GM18873 (cell line): ENCODE measurements around the gene ARHGEF3.

ENCODE experiments used
- ATAC-seq: cut with Tn5 transposase; IDR thresholded peaks from one replicate; pipeline ENCODE4 v1.9.1; 2021; ENCODE audit warnings: mild to moderate bottlenecking, moderate library complexity, moderate number of reproducible peaks; ENCODE audit not compliant: unreplicated experiment, low FRiP score

The ARHGEF3 gene

GRCh38 chr3:56823984-56824703, 22.4 kb upstream of the ARHGEF3 start:
- ATAC-seq = no peak

- ATAC-seq = no peak
These were observed 21.7 kb upstream of the ARHGEF3 start for GRCh38 chr3:56823421-56823926.

DNA sequence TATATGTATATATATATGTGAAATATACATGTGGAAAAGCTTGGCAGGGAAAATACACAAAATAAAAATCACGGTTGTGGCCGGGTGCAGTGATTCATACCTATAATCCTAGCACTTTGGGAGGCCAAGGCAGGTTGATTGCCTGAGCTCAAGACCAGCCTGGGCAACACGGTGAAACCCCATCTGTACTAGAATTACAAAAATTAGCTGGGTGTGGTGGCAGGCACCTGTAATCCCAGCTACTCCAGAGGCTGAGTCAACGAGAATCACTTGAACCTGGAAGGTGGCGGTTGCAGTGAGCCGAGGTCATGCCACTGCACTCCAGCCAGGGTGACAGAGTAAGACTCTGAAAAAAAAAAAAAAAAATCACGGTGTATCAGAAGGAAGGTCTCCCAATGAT, 20.8 kb upstream of the ARHGEF3 start:
- ATAC-seq = no peak

DNA sequence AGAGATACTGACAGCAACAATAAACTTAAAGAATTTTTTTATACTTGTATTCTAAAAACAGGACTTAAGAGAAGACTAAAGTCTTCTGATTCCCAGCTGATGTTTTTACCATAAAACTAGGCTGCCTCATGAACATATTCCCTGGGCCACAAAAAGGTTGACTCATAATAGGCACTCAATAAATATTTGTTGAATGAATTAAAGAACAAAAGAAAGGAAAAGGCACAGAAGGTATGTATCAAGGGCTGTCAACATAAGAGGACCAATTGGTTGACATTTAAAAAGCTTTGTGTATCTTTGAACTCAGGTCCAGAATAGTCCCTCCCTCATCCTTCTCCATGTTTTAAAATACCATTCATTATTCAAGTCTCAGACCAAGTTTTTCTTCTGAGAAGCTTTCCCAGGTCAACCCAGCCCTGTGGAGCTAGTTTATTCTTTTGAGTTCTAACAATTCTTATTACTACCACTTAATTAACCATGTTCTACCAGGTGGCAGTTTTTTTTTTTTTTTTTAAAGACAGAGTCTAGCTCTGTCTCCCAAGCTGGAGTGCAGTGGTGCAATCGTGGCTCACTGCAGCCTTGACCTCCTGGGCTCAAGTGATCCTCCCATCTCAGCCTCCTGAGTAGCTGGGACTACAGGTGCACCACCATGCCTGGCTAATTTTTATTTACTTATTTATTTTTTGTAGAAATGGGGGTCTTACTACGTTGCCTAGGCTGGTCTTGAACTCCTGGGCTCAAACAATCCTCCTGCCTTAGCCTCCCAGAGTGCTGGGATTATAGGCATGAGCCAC, 17.5 kb upstream of the ARHGEF3 start:
- no peak for ATAC-seq

DNA sequence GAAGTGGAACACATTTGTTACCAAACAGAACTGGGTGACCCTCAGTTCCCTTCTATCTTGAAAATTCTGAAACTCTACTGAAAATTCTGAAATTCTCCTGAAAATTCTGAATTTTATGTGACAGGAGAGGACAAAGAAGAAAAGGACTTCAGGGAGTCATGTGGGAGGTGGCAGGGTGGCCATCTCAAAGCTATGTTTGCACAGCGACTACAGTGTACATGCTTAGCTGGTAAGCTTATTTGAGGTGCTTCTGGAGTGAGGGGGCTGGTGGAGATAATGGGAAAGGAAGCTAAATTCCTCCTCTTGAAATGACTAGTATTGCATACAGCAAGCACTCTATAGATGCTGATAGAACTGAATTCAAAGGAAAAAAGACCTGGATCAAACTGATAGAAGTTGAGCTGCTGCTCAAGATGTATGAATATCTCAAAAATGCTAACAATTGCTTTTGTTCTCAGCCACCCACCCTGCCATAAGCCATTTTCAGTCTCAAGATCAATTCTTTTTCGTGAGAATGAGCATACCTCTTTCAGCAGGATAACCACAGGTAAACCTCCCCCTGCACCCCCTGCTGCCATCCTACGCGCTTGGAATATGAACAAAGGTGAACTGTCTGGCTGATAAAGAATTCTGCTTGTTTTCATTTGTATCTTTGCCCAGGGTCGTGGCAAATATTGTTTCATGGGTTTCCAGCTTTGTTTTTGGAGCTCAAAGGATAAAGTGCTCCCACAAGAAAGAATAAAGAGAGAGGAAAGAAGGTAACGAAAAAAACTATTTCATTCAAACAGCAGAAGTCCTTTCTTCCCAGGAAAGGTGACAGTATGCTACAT, 16.6 kb upstream of the ARHGEF3 start:
- ATAC-seq = no peak

DNA sequence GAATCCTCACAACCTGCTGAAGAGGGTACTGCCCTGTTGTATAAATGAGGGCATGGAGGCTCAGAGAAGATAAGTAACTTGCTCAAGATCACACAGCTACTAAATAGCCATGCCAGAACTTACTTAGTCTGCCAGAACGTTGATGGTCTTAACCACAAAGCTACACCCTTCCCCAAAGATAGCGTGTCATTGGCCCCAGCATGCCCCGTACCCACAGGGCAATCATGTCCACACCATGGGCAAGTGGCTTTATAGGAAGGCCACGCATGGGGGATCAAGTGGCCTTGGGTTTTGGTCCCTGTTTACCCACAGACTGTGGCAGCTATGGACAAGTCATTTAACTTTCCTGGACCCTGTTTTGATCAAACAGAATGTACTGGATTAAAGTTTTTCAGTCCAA, 15.9 kb upstream of the ARHGEF3 start:
- no peak for ATAC-seq

- no peak for ATAC-seq
These were observed 14.3 kb upstream of the ARHGEF3 start for GRCh38 chr3:56816061-56816460.

DNA sequence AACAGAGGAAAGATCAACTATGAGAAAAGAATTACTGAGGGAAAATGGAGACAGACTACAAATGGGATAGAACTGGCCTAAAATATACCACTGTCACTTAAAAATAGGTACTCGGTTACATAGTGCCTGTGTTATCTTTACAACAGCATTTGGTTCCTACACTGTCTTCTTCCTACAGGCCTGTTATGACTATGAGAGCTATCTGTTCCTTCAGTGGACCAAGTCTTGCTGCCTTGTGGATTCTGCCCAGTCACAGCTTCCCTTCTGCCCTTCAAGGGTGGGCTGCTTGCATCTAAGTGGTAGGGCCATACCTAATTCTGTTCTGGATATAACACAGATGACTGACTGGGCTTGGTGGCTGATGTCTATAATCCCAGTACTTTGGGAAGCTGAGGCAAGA, 13.8 kb upstream of the ARHGEF3 start:
- ATAC-seq = no peak

GRCh38 chr3:56813653-56813960, 11.9 kb upstream of the ARHGEF3 start:
- no peak for ATAC-seq

GRCh38 chr3:56812754-56813652, 11.3 kb upstream of the ARHGEF3 start:
- no peak for ATAC-seq

DNA sequence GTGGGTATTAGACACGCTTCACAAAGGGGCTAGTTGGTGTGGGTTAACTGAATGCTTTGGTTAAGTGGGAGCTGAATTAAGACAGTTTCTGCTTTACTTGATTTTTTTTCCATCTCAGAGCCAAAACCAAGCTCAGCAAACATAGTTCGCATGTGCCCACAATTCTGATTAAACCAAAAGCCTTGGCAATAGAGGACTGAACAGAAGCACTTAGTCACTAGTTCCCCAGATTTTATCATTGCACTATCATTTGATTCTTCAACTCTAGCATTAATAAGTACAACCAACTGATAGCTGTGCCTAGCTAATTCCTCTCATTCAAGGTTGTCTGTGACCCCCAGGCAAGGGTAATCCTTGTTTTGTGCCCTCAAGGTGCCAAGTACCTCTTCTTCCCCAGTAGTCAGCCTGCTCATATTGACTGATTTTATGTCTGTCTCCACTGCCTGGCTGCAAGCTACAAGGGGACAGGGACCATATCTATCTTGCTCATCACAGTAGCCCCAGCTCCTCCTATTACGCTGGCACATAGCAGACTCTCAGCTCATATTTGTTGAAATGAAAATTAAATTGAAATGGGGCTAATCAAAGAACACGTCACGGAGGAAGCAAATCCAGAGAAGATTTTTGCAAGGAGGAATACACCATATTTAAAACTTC, 9.9 kb upstream of the ARHGEF3 start:
- no peak for ATAC-seq

DNA sequence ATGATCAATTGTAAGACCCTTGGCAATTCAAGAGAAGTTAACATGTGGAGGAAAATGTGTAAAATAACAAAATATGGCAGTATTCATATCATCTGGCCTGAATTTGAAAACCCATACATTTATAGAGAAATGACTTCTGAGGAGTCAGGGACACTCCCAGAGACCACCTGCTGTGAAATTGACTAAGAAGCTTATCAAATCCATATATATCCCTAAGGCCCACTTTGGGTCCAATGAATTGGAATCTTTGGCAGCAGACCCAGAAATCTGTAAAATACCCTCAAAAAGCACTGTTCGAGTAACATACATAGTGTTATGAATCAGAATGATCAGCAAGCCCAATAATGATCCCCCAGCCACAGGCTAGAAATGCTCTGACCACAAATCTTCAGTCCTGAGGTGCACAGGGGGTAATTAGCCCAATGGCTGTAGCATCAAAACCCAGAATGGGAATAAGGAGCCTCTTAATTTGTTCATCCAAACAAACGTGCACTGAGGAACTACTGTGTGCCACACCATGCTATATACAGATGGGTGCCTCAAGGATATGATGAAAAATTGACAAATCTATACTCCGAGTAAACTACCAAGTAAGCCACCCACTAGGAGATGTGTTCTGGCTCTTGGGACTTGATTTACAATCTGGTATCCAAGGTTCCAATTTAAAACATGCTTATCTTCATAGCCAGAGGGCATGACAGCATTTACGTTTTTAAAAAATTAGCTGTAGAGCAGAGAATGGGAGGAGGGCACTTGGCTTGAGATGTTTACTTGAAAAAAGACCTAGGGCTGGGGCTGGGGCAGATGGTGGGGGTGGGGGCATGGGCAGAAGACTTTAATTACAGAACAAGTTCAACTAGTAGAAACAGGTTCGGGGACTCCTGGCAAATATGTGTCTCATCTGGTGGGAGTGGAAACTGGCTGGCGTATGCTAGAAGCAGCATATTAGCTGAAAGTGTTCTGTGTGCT, 9.1 kb upstream of the ARHGEF3 start:
- no peak for ATAC-seq

GRCh38 chr3:56806407-56806806, 4.7 kb upstream of the ARHGEF3 start:
- no peak for ATAC-seq

DNA sequence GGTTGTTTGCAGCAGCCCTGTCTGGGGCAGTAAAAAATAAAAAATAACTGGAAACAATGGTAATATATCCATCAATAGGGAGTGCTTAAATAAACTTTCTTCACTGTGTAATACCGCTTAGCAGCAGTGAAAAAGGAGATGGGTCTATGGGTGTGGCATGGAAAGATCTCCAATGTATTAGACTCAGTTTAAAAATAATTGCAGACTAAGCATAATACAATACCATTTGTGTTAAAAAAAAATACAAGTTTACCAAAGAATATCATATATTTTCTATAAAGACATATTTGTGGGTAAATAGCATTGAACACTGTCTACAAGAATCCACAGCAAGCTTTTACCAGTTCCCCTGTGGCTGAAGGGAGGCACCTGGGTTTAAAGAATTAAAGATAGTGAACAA, 1.0 kb upstream of the ARHGEF3 start:
- ATAC-seq = no peak

DNA sequence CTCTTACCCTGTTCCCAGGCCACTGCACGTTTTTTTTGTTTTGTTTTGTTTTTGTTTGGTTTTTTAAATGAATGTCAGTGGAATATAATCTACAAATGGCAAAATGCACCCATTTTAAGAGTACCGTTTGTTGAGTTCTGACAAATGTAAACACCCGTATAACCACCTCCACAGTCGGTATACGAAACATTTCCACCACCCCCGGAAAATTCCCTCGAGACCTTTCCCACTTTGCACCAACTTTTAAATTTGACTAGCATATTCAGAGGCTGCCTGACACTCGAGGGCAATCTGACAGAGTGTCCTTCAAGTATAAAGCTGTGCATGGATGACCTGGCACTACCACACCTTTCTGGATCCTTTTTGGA, 613 bp upstream of the ARHGEF3 start:
- ATAC-seq = no peak

DNA sequence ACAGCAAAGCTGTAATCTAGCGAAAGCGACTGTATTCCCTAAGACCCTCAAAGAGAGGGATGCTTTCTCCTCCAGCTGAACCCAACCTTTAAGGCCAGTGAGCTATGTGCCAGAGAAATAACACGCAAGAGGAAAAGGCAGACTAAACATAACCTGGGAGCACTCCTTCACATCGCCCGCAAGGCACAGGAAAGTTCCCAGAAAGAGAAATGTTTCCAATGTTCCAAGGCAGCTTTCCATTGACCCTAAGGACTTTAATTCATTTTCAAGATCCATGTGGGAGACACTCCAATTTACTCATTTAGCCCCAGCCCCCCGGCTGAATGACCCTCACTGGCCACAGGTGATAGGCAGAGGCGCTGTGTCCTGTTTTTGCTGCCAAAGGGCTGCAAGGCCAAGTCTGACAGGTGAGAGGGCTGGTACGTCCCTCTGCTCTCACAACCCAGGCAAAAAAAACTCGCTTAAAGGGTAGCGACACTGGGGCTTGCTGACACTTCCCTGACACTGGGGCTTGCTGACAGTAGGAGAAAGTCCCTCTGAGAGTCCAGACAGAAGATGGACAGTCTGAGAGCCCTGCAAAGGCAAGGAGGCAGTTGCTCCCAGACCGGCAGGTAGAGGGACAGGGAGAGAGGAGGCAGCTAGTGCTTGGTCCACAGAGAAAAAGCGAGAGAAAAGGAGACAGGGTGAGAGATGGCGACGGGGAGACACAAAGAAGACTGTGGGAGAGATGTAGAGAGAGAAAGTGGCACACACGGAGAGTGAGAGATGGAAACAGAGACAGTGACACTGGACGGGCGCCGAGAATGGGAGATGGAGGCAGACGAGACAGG, 702 bp downstream of the ARHGEF3 start:
- no peak for ATAC-seq

DNA sequence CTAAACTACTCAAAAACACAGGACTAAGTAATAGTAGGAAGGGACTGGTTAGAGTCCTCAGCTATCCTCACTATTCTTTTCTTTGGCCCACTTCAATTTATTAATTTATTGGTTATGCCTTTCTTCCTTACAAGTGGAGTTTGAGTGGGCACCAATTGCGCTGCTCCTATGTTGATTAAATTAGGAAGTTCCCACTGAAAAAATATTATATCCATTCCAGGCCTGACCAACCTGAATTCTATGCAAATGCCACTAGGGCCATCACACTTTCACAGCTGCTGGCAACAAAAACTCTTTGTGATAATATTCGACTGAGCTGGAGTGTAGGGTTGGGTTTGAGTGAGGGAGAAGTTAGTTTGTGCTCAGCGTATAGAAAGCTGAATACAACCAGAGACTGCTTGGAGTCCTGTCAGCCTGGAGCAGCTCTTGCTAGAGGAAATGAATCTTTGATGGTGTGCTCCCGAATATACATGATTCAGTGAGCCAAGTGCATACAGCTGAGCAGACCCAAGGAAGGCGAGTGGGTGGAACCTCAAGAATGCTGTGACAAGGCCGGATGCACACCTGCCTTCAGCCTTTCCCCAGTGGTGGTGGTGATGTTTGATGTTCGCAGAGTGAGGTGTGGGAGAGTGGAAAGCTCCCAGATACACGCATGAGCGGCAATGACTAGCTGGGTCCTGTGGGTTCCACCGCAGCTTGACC, 1.5 kb downstream of the ARHGEF3 start:
- ATAC-seq = no peak
